ENCODE results near the gene YARS2. TPM values are rescaled to one million over a fixed set of nuclear protein-coding genes. Genes with fewer than 3 reads are reported as not detected.

YARS2 gene
- total and polyA plus RNA-seq, 9 of the 15 experiments (the other 6 are each of a cell fraction or from before 2014, with no cell fraction given), result 15.2 to 40.9 (median 28.7) TPM

- TF ChIP-seq, protein P1, sequence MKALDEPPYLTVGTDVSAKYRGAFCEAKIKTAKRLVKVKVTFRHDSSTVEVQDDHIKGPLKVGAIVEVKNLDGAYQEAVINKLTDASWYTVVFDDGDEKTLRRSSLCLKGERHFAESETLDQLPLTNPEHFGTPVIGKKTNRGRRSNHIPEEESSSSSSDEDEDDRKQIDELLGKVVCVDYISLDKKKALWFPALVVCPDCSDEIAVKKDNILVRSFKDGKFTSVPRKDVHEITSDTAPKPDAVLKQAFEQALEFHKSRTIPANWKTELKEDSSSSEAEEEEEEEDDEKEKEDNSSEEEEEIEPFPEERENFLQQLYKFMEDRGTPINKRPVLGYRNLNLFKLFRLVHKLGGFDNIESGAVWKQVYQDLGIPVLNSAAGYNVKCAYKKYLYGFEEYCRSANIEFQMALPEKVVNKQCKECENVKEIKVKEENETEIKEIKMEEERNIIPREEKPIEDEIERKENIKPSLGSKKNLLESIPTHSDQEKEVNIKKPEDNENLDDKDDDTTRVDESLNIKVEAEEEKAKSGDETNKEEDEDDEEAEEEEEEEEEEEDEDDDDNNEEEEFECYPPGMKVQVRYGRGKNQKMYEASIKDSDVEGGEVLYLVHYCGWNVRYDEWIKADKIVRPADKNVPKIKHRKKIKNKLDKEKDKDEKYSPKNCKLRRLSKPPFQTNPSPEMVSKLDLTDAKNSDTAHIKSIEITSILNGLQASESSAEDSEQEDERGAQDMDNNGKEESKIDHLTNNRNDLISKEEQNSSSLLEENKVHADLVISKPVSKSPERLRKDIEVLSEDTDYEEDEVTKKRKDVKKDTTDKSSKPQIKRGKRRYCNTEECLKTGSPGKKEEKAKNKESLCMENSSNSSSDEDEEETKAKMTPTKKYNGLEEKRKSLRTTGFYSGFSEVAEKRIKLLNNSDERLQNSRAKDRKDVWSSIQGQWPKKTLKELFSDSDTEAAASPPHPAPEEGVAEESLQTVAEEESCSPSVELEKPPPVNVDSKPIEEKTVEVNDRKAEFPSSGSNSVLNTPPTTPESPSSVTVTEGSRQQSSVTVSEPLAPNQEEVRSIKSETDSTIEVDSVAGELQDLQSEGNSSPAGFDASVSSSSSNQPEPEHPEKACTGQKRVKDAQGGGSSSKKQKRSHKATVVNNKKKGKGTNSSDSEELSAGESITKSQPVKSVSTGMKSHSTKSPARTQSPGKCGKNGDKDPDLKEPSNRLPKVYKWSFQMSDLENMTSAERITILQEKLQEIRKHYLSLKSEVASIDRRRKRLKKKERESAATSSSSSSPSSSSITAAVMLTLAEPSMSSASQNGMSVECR (CRISPR knock-in tag; IDR thresholded peaks at IDR 0.05), result no peak; the same call in 1 of the 2 replicates
- TF ChIP-seq ZNF830 (CRISPR knock-in tag; IDR thresholded peaks at IDR 0.05) (peak; percentile 52; the same call in 1 of the 2 replicates), ARID2 (IDR thresholded peaks at IDR 0.05) (peak; percentile 81), SMAD3 (CRISPR knock-in tag; conservative IDR thresholded peaks at IDR 0.05) (no peak), PHB2 (IDR thresholded peaks at IDR 0.05; ENCODE audit: low read depth) (no peak), SIN3B (IDR thresholded peaks at IDR 0.05; ENCODE audit: low read depth) (peak; percentile 78; the same call in 1 of the 2 replicates), HEY1 (CRISPR knock-in tag; IDR thresholded peaks at IDR 0.05; ENCODE audit: borderline replicate concordance) (no peak), FOXJ3 (CRISPR knock-in tag; IDR thresholded peaks at IDR 0.05) (no peak), ZBTB33 (CRISPR knock-in tag; IDR thresholded peaks at IDR 0.05) (peak; percentile 11; the same call in 1 of the 2 replicates)
- TF ChIP-seq, protein P2, sequence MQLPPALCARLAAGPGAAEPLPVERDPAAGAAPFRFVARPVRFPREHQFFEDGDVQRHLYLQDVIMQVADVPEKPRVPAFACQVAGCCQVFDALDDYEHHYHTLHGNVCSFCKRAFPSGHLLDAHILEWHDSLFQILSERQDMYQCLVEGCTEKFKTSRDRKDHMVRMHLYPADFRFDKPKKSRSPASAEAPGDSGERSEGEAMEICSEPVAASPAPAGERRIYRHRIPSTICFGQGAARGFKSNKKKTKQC (CRISPR knock-in tag; IDR thresholded peaks at IDR 0.05), result no peak
- TF ChIP-seq, protein P3, sequence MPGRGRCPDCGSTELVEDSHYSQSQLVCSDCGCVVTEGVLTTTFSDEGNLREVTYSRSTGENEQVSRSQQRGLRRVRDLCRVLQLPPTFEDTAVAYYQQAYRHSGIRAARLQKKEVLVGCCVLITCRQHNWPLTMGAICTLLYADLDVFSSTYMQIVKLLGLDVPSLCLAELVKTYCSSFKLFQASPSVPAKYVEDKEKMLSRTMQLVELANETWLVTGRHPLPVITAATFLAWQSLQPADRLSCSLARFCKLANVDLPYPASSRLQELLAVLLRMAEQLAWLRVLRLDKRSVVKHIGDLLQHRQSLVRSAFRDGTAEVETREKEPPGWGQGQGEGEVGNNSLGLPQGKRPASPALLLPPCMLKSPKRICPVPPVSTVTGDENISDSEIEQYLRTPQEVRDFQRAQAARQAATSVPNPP (IDR thresholded peaks at IDR 0.05; ENCODE audit: borderline replicate concordance, insufficient read depth, insufficient read length), result no peak
- TF ChIP-seq, protein P4, sequence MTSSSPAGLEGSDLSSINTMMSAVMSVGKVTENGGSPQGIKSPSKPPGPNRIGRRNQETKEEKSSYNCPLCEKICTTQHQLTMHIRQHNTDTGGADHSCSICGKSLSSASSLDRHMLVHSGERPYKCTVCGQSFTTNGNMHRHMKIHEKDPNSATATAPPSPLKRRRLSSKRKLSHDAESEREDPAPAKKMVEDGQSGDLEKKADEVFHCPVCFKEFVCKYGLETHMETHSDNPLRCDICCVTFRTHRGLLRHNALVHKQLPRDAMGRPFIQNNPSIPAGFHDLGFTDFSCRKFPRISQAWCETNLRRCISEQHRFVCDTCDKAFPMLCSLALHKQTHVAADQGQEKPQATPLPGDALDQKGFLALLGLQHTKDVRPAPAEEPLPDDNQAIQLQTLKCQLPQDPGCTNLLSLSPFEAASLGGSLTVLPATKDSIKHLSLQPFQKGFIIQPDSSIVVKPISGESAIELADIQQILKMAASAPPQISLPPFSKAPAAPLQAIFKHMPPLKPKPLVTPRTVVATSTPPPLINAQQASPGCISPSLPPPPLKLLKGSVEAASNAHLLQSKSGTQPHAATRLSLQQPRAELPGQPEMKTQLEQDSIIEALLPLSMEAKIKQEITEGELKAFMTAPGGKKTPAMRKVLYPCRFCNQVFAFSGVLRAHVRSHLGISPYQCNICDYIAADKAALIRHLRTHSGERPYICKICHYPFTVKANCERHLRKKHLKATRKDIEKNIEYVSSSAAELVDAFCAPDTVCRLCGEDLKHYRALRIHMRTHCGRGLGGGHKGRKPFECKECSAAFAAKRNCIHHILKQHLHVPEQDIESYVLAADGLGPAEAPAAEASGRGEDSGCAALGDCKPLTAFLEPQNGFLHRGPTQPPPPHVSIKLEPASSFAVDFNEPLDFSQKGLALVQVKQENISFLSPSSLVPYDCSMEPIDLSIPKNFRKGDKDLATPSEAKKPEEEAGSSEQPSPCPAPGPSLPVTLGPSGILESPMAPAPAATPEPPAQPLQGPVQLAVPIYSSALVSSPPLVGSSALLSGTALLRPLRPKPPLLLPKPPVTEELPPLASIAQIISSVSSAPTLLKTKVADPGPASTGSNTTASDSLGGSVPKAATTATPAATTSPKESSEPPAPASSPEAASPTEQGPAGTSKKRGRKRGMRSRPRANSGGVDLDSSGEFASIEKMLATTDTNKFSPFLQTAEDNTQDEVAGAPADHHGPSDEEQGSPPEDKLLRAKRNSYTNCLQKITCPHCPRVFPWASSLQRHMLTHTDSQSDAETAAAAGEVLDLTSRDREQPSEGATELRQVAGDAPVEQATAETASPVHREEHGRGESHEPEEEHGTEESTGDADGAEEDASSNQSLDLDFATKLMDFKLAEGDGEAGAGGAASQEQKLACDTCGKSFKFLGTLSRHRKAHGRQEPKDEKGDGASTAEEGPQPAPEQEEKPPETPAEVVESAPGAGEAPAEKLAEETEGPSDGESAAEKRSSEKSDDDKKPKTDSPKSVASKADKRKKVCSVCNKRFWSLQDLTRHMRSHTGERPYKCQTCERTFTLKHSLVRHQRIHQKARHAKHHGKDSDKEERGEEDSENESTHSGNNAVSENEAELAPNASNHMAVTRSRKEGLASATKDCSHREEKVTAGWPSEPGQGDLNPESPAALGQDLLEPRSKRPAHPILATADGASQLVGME (CRISPR knock-in tag; IDR thresholded peaks at IDR 0.05), result 0 out of 2 replicates have a peak, but pooled peaks have one; percentile 9
Measured at GRCh38 chr12:32755654-32756475, at the start of gene YARS2 (continued).

All from K562 (cell line).